Uterus (tissue), 2 donors: ENCODE measurements around the gene RANBP10.

Experiments
- CTCF ChIP-seq, 4 experiments: fragments of 200-600 bp in 2 of 4; fragments of 450-650 bp in 2 of 4; sonication (generic) in 2 of 4; IDR thresholded peaks; one replicate each; pipeline ENCODE4 v1.5.1; 2016 to 2019; ENCODE audit warnings: antibody characterized with exemption in 4 of 4, mild to moderate bottlenecking in 2 of 4, moderate library complexity in 1 of 4
- POLR2A ChIP-seq, 2 donors: fragments of 450-650 bp; IDR thresholded peaks; one replicate each; pipeline ENCODE4 v1.6.1; 2016; ENCODE audit warnings: antibody characterized with exemption in 2 of 2, mild to moderate bottlenecking in 1 of 2, moderate library complexity in 1 of 2

DNA sequence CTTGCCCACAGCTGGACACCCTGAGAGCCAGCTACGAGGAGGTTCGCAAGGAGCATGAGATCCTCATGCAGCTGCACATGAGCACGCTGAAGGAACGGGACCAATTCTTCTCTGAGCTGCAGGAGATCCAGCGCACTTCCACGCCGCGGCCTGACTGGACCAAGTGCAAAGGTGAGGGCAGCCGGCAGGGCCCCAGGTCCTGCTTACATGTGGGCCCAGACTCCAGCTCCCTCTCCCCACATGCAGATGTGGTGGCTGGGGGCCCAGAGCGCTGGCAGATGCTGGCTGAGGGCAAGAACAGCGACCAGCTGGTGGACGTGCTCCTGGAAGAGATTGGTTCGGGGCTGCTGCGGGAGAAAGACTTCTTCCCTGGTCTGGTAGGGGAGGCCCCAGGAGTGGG is 19.5 kb upstream of the RANBP10 start:
- TF ChIP-seq CTCF (IDR thresholded peaks at IDR 0.05) (no peak), POLR2A (IDR thresholded peaks at IDR 0.05) (no peak)
